Activated CD4-positive, CD25-positive, alpha-beta regulatory T cell (primary cell): ENCODE data around the gene C6orf52.
"Not testable (repeated sequence)": the region's sequence is repeated elsewhere in the genome, so short reads cannot be mapped to it uniquely, and the experiment has no call there.

ENCODE experiments used
- DNase-seq, 4 experiments: peaks; one replicate each; lab custom pipeline; 2025; lab: John Stamatoyannopoulos, UW

C6orf52 gene

GRCh38 chr6:10694302-10695085, at the start of gene C6orf52, which contains the start of gene PAK1IP1:
TSS of gene C6orf52 (minus strand) at chr6:10694616. CDS start at chr6:10687550, 7,066 bp downstream.
TSS of gene PAK1IP1 (plus strand) at chr6:10694972. CDS start at chr6:10694986, 14 bp downstream.
- DNase-seq: peak; percentile 77 to 90 (median 84)

- DNase-seq: no peak
Observed at GRCh38 chr6:10743515-10743914, 49.1 kb upstream of the C6orf52 start.

- DNase-seq: no peak
Observed at GRCh38 chr6:10742251-10742650, 47.8 kb upstream of the C6orf52 start.

- DNase-seq: not testable (repeated sequence)
Observed at GRCh38 chr6:10741643-10742042, 47.2 kb upstream of the C6orf52 start.

GRCh38 chr6:10740061-10740460, 45.6 kb upstream of the C6orf52 start:
- DNase-seq: no peak

GRCh38 chr6:10736731-10737130, 42.3 kb upstream of the C6orf52 start:
- no peak for DNase-seq

- DNase-seq: no peak
Observed at GRCh38 chr6:10733863-10734262, 39.4 kb upstream of the C6orf52 start.

- DNase-seq: no peak
Observed at GRCh38 chr6:10733151-10733715, 38.8 kb upstream of the C6orf52 start.

GRCh38 chr6:10730254-10730653, 35.8 kb upstream of the C6orf52 start:
- DNase-seq: no peak

- no peak for DNase-seq
Observed at GRCh38 chr6:10725716-10726115, 31.3 kb upstream of the C6orf52 start.

- no peak for DNase-seq
Observed at GRCh38 chr6:10725044-10725443, 30.6 kb upstream of the C6orf52 start.

GRCh38 chr6:10723567-10723881, 29.1 kb upstream of the C6orf52 start:
- DNase-seq: no peak

- peak; percentile 39 to 67 (median 54) for DNase-seq
Observed at GRCh38 chr6:10722820-10723566, 28.6 kb upstream of the C6orf52 start, which contains the start of gene TMEM14C. TSS of gene TMEM14C (plus strand) at chr6:10723070. CDS start at chr6:10724614, 1,544 bp downstream.

- no peak for DNase-seq
Observed at GRCh38 chr6:10722570-10722819, 28.1 kb upstream of the C6orf52 start.

GRCh38 chr6:10721850-10722569, 27.6 kb upstream of the C6orf52 start:
- no peak for DNase-seq

GRCh38 chr6:10720960-10721849, 26.8 kb upstream of the C6orf52 start:
- DNase-seq: not testable (repeated sequence)

- DNase-seq: peak; percentile 8 to 36 (median 20)
Observed at GRCh38 chr6:10720265-10720959, 26.0 kb upstream of the C6orf52 start.

GRCh38 chr6:10719964-10720264, 25.5 kb upstream of the C6orf52 start:
- no peak for DNase-seq

GRCh38 chr6:10719296-10719963, 25.0 kb upstream of the C6orf52 start:
- no peak for DNase-seq

GRCh38 chr6:10713962-10714361, 19.5 kb upstream of the C6orf52 start:
- DNase-seq: no peak
